Lower leg skin (tissue), 4 donors: ENCODE data around the gene INSYN1. TPM values are rescaled to one million over a fixed set of nuclear protein-coding genes. Genes with fewer than 3 reads are reported as not detected.
"Not testable (repeated sequence)": the region's sequence is repeated elsewhere in the genome, so short reads cannot be mapped to it uniquely, and the experiment has no call there.

Source experiments
- DNase-seq, 2 donors: peaks; one replicate each; pipeline ENCODE4 v3.0.0-alpha.2; 2019; ENCODE audit warnings: low spot score in 2 of 2
- H3K4me3 ChIP-seq: fragments of 200-600 bp; sonication (generic); 2 replicates; pipeline ENCODE4 v1.5.1; 2017; ENCODE audit warnings: mild to moderate bottlenecking, low read depth; ENCODE audit not compliant: poor library complexity, severe bottlenecking
- CTCF ChIP-seq, 3 donors: fragments of 450-650 bp; IDR thresholded peaks; one replicate each; pipeline ENCODE4 v1.5.1; 2016; ENCODE audit warnings: antibody characterized with exemption in 3 of 3, mild to moderate bottlenecking in 3 of 3, moderate library complexity in 2 of 3
- POLR2A ChIP-seq, 2 donors: fragments of 450-650 bp; IDR thresholded peaks; one replicate each; pipeline ENCODE4 v1.6.1; 2016 to 2017; ENCODE audit warnings: antibody characterized with exemption in 2 of 2, mild to moderate bottlenecking in 1 of 2, moderate library complexity in 1 of 2
- WGBS, 2 donors: methylation state at CpG; one replicate each; pipeline ENCODE4 v1.1.5; 2018; 5-methylcytosine and 5-hydroxymethylcytosine counted together
- intact Hi-C: fragments of 100-400 bp; cut with DNase I; formaldehyde crosslinking; loops from one replicate; pipeline ENCODE4 v1.15.0; 2023; ENCODE audit warnings: low total_unique reads
- total RNA-seq, 4 donors: library from RNA; depleted of rRNA; stranded (reverse); fragments of >200 nt; gene quantifications; one replicate each; pipeline ENCODE4 v1.1.0, GENCODE V29; 2016

INSYN1 gene
- total RNA-seq, 4 donors from 2014 or later = 30.9 to 50.7 (median 34.8) TPM

GRCh38 chr15:73796331-73796831, 43.2 kb upstream of the INSYN1 start:
- DNase-seq = no peak
- H3K4me3 ChIP-seq = no peak overlapping the region
- TF ChIP-seq POLR2A (IDR thresholded peaks at IDR 0.05) (no peak), CTCF (IDR thresholded peaks at IDR 0.05) (no peak)
- 76 to 78% methylated on average over 11 of the region's 11 CpGs for WGBS, 2 donors
- intact Hi-C loops = no loop called here

GRCh38 chr15:73794443-73795133, 41.4 kb upstream of the INSYN1 start:
- TF ChIP-seq POLR2A (IDR thresholded peaks at IDR 0.05) (no peak), CTCF (IDR thresholded peaks at IDR 0.05) (no peak)
- intact Hi-C loops = no loop called here
- no peak overlapping the region for H3K4me3 ChIP-seq
- 83 to 87% methylated on average over 6 of the region's 6 CpGs for WGBS, 2 donors
- no peak for DNase-seq

GRCh38 chr15:73792899-73793541, 39.9 kb upstream of the INSYN1 start:
- WGBS, 2 donors = 93 to 94% methylated on average over 8 of the region's 8 CpGs
- DNase-seq, H3K4me3 ChIP-seq, intact Hi-C loops: not testable (repeated sequence)

GRCh38 chr15:73792415-73792814, 39.3 kb upstream of the INSYN1 start:
- no peak for DNase-seq

GRCh38 chr15:73789521-73790240, 36.5 kb upstream of the INSYN1 start:
- no peak overlapping the region for H3K4me3 ChIP-seq
- WGBS, 2 donors = 81 to 89% methylated on average over 5 of the region's 5 CpGs
- no peak for DNase-seq
- TF ChIP-seq CTCF (IDR thresholded peaks at IDR 0.05) = no peak
- TF ChIP-seq POLR2A (IDR thresholded peaks at IDR 0.05) = no peak
- intact Hi-C loops = no loop called here

More at GRCh38 chr15:73792415-73792814, 39.3 kb upstream of the INSYN1 start:
- no peak for TF ChIP-seq POLR2A (IDR thresholded peaks at IDR 0.05)
- TF ChIP-seq CTCF (IDR thresholded peaks at IDR 0.05) = no peak
- no peak overlapping the region for H3K4me3 ChIP-seq
- intact Hi-C loops = no loop called here
- WGBS, 2 donors = 53 to 55% methylated on average over 7 of the region's 7 CpGs

GRCh38 chr15:73787621-73788020, 34.5 kb upstream of the INSYN1 start:
- intact Hi-C loops = no loop called here
- WGBS, 2 donors = 78 to 92% methylated on average over 1 of the region's 1 CpG
- no peak overlapping the region for H3K4me3 ChIP-seq
- no peak for TF ChIP-seq POLR2A (IDR thresholded peaks at IDR 0.05)
- TF ChIP-seq CTCF (IDR thresholded peaks at IDR 0.05) = no peak
- no peak for DNase-seq
